Hepatocyte (in vitro differentiated cells): ENCODE results near the gene PCDH9. TPM values are rescaled to one million over a fixed set of nuclear protein-coding genes. Genes with fewer than 3 reads are reported as not detected.

Source experiments
- DNase-seq: peaks from one replicate; pipeline ENCODE4 v3.0.0-alpha.2; 2016; ENCODE audit warnings: low spot score
- H2AFZ ChIP-seq: fragments of 200-600 bp; sonication (generic); 2 replicates; pipeline ENCODE4 v1.6.0; 2016; ENCODE audit warnings: antibody characterized with exemption, mild to moderate bottlenecking
- H3K27ac ChIP-seq: fragments of 200-600 bp; sonication (generic); 2 replicates; pipeline ENCODE4 v1.5.1; 2016; ENCODE audit warnings: mild to moderate bottlenecking
- H3K27me3 ChIP-seq: fragments of 200-600 bp; sonication (generic); 2 replicates; pipeline ENCODE4 v1.6.1; 2016
- H3K36me3 ChIP-seq: fragments of 200-600 bp; sonication (generic); replicated peaks from 2 replicates; pipeline ENCODE4 v1.5.1; 2016; ENCODE audit warnings: low read depth; ENCODE audit not compliant: insufficient read depth
- H3K4me1 ChIP-seq: fragments of 200-600 bp; sonication (generic); 2 replicates; pipeline ENCODE4 v1.5.1; 2016; ENCODE audit warnings: mild to moderate bottlenecking, moderate library complexity; ENCODE audit not compliant: insufficient read depth
- H3K4me2 ChIP-seq: fragments of 200-600 bp; sonication (generic); 2 replicates; pipeline ENCODE4 v1.6.0; 2016
- H3K4me3 ChIP-seq: fragments of 200-600 bp; sonication (generic); 2 replicates; pipeline ENCODE4 v1.5.1; 2016; ENCODE audit warnings: mild to moderate bottlenecking
- H3K79me2 ChIP-seq: fragments of 200-600 bp; sonication (generic); 2 replicates; pipeline ENCODE4 v1.6.0; 2017; ENCODE audit warnings: mild to moderate bottlenecking
- H3K9me2 ChIP-seq: fragments of 200-600 bp; sonication (generic); replicated peaks from 2 replicates; pipeline ENCODE4 v1.6.0; 2017; ENCODE audit warnings: mild to moderate bottlenecking; ENCODE audit not compliant: insufficient read depth
- H3K9me3 ChIP-seq: fragments of 200-600 bp; sonication (generic); 2 replicates; pipeline ENCODE4 v1.5.1; 2016; ENCODE audit warnings: low read depth, mild to moderate bottlenecking
- H4K20me1 ChIP-seq: fragments of 200-600 bp; sonication (generic); 2 replicates; pipeline ENCODE4 v1.6.0; 2016; ENCODE audit warnings: mild to moderate bottlenecking; ENCODE audit not compliant: insufficient read depth, poor library complexity, severe bottlenecking
- EZH2 ChIP-seq: fragments of 200-600 bp; sonication (generic); IDR thresholded peaks from 2 replicates; pipeline ENCODE4 v1.6.1; 2016; ENCODE audit warnings: antibody characterized with exemption, mild to moderate bottlenecking, borderline replicate concordance
- EZH2phosphoT487 ChIP-seq: fragments of 200-600 bp; sonication (generic); IDR thresholded peaks from one replicate; pipeline ENCODE4 v1.6.1; 2018; ENCODE audit warnings: antibody characterized with exemption, mild to moderate bottlenecking, low read depth, moderate library complexity; ENCODE audit not compliant: unreplicated experiment, severe bottlenecking
- WGBS: methylation state at CpG from one replicate; pipeline ENCODE4 v1.1.6; 2016; ENCODE audit warnings: low lambda C conversion rate; ENCODE audit errors: missing lambda C conversion rate; 5-methylcytosine and 5-hydroxymethylcytosine counted together
- polyA plus RNA-seq: library from polyadenylated mRNA; unstranded; fragments of >200 nt; fragmentation: Nextera tagmentation; extraction: Ambion mirVana; gene quantifications from 2 replicates; pipeline ENCODE4 v1.2.1, GENCODE V29; 2016
- total RNA-seq: library from RNA; depleted of rRNA; stranded (reverse); fragments of >200 nt; gene quantifications from 2 replicates; pipeline ENCODE4 v1.2.3, GENCODE V29; 2014
- TF ChIP-seq, protein P1 (sequence below): fragments of 200-600 bp; sonication (generic); IDR thresholded peaks from 2 replicates; pipeline ENCODE4 v1.5.1; 2016; ENCODE audit warnings: antibody characterized with exemption, mild to moderate bottlenecking; ENCODE audit not compliant: poor library complexity

Gene PCDH9
- total and polyA plus RNA-seq, 2 experiments from 2014 or later = 6.9 to 15.0 TPM

DNA sequence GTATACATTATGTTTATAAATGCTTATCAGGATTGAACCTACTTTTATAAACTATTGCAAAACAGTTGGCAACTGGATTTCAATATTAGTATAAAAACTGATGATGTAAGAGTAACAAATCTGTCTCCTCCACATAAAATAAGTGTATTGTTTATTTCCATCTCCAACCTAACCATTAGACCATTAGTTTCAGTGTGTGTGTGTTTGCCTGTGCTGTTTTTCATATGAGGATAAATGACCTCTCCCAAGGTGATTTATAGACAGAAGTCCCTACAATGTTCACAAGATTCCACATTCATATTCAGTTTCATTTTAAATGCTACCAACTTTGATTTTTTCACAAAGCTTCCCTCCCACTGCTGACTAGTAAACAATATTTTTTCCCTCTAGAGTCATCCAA lies 871.6 kb downstream of the PCDH9 start:
- H3K4me3 ChIP-seq = no peak overlapping the region
- H3K27ac ChIP-seq = no peak overlapping the region
- H3K9me2 ChIP-seq = no peaks in the 10 kb centered on the region
- H4K20me1 ChIP-seq = no peaks in the 10 kb centered on the region
- no peaks in the 10 kb centered on the region for H3K9me3 ChIP-seq
- H3K4me2 ChIP-seq = no peak overlapping the region
- H2AFZ ChIP-seq = no peak overlapping the region
- no peaks in the 10 kb centered on the region for H3K79me2 ChIP-seq
- no peak for DNase-seq
- TF ChIP-seq, protein P1, sequence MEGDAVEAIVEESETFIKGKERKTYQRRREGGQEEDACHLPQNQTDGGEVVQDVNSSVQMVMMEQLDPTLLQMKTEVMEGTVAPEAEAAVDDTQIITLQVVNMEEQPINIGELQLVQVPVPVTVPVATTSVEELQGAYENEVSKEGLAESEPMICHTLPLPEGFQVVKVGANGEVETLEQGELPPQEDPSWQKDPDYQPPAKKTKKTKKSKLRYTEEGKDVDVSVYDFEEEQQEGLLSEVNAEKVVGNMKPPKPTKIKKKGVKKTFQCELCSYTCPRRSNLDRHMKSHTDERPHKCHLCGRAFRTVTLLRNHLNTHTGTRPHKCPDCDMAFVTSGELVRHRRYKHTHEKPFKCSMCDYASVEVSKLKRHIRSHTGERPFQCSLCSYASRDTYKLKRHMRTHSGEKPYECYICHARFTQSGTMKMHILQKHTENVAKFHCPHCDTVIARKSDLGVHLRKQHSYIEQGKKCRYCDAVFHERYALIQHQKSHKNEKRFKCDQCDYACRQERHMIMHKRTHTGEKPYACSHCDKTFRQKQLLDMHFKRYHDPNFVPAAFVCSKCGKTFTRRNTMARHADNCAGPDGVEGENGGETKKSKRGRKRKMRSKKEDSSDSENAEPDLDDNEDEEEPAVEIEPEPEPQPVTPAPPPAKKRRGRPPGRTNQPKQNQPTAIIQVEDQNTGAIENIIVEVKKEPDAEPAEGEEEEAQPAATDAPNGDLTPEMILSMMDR = no peak
- TF ChIP-seq EZH2 (no peak), EZH2phosphoT487 (no peak)
- no peaks in the 10 kb centered on the region for H3K36me3 ChIP-seq
- no peaks in the 10 kb centered on the region for H3K27me3 ChIP-seq
- H3K4me1 ChIP-seq = peaks cover 8% of the 10 kb centered on the region

DNA sequence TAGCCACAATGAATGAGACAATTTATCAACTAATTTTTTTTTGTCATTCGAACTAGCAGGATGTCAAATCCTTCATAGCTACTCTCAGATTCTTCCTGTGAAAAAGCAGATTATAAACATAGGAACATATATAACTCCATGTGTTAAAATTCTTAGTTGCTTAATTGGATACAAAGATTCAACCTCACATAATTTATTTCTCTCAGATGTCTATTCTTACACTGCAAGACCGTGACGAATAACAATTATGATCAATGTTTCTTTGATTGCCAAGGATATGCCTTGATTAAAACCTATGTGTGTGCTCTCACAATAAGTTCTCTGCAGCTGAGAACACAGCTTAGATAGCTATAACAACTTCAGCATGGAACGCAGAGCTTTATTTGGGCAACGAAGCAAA lies 872.7 kb downstream of the PCDH9 start:
- H3K36me3 ChIP-seq = no peaks in the 10 kb centered on the region
- no peaks in the 10 kb centered on the region for H3K9me3 ChIP-seq
- no peaks in the 10 kb centered on the region for H3K9me2 ChIP-seq
- H3K27ac ChIP-seq = no peak overlapping the region
- H3K79me2 ChIP-seq = no peaks in the 10 kb centered on the region
- H3K4me2 ChIP-seq = no peak overlapping the region
- peaks cover 9% of the 10 kb centered on the region for H3K4me1 ChIP-seq
- TF ChIP-seq, protein P1 = no peak
- no peak for TF ChIP-seq EZH2
- TF ChIP-seq EZH2phosphoT487 = no peak
- no peak overlapping the region for H3K4me3 ChIP-seq
- no peaks in the 10 kb centered on the region for H4K20me1 ChIP-seq
- no peak overlapping the region for H2AFZ ChIP-seq
- DNase-seq = no peak
- H3K27me3 ChIP-seq = no peaks in the 10 kb centered on the region
- WGBS = 95% methylated on average over 5 of the region's 5 CpGs

DNA sequence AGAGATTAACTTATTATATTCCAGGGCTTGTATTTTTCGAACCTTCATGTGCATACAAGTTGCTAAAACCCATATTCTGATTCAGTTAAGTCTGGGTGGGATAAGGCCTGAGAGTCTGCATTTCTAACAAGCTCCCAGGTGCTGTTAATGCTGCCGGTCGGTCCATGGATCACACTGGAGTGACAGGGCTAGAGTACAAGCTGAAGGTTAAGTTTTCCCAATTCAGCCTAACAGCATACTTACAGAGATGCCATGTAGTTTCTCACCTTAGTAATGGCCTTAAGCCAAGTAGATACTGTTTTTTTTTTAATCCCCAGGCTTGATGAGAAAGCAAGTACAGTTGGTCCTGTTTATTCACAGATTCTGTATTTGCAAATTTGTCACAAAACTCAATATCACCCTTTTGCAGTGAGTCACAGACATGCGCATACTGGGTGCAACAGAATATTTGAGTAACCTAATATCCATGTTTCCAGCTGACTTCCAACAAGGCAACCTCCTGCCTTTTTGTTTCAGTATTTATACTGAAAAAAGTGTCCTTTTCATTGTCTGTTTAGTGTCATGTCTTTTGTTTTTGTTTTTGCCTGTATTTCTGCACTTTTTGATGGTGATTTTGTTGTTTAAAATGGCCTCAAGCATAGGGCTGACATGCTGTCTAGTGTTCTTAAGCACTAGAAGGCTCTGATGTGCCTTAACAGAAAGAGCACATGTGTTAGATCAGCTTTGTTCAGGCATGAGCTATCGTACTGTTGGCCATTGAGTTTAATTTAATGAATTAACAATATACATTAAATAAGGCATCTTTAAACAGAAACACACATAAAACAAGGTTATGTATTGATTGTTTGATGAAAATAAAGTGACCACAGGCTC lies 875.0 kb downstream of the PCDH9 start:
- Histone ChIP-seq H3K27me3 (no peaks in the 10 kb centered on the region), H3K9me2 (no peaks in the 10 kb centered on the region), H3K4me1 (peaks cover 9% of the 10 kb centered on the region), H3K4me2 (no peak overlapping the region), H2AFZ (no peak overlapping the region), H3K36me3 (no peaks in the 10 kb centered on the region), H3K27ac (no peak overlapping the region), H4K20me1 (no peaks in the 10 kb centered on the region), H3K79me2 (no peaks in the 10 kb centered on the region), H3K9me3 (no peaks in the 10 kb centered on the region), H3K4me3 (no peak overlapping the region)
- WGBS = 87% methylated on average over 5 of the region's 5 CpGs
- TF ChIP-seq EZH2phosphoT487 (no peak), EZH2 (no peak)
- TF ChIP-seq, protein P1 = no peak
- no peak for DNase-seq
